ENCODE results near the gene NOC3L. TPM values are rescaled to one million over a fixed set of nuclear protein-coding genes. Genes with fewer than 3 reads are reported as not detected.

Gene NOC3L
- total and polyA plus RNA-seq, 2 donors from 2014 or later, result 6.0 to 17.7 TPM

DNA sequence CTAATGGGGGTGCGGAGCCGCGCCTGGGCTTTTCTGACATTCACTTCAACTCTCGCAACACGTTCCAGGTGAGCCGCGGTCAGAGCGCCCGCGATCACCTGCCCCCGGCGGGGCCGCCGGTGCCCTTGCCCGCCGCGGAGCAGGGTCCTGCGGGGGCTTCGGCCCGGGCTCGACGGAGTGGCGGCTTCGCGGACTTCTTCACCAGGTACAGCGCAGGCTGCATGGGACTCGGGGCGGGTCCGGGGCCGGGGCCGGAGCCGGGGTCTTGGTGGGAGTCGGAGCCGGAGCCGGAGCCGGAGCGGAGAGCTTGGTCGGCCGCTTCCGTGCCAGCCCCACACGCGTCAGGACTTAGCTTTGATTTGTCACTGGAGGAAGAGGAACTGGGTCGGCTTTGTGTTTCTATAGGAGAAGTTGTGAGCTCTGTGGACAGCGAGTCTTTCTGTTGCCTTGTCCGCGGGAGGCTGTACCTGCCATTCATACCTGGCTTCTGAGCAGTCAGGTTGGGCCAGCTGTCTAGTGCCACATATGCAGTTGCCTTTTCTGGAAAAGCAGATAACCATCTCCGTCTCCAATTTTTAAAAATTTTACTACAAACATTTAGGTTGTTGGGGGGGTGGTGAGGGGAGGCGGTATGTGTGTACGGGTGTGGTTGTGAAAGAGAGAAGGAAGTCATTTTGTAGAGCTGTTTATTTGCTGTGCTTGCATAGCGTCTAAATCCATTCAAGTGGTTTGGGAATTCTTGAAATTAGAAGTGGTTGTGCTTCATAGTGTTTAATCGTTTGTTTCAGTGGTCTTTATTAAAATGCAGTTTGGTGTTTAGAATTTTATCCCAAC lies 40.9 kb upstream of the NOC3L start:
- FAIRE-seq (no peak), DNase-seq (peak; percentile 69 to 88 (median 83))
- intact Hi-C loops (cut with DNase I), result no loop called here
- peak overlapping the region; percentile 72 to 88 (median 84) for H3K4me3 ChIP-seq (ENCODE audit: low read length in 3 of 3)
- H3K9me3 ChIP-seq (ENCODE audit: control insufficient read depth in 2 of 3, insufficient read depth in 1 of 3, low read length in 3 of 3), result no peaks in the 10 kb centered on the region
- TF ChIP-seq, protein P1, sequence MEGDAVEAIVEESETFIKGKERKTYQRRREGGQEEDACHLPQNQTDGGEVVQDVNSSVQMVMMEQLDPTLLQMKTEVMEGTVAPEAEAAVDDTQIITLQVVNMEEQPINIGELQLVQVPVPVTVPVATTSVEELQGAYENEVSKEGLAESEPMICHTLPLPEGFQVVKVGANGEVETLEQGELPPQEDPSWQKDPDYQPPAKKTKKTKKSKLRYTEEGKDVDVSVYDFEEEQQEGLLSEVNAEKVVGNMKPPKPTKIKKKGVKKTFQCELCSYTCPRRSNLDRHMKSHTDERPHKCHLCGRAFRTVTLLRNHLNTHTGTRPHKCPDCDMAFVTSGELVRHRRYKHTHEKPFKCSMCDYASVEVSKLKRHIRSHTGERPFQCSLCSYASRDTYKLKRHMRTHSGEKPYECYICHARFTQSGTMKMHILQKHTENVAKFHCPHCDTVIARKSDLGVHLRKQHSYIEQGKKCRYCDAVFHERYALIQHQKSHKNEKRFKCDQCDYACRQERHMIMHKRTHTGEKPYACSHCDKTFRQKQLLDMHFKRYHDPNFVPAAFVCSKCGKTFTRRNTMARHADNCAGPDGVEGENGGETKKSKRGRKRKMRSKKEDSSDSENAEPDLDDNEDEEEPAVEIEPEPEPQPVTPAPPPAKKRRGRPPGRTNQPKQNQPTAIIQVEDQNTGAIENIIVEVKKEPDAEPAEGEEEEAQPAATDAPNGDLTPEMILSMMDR (IDR thresholded peaks at IDR 0.05; ENCODE audit: borderline replicate concordance, extremely low read depth, insufficient read depth), result no peak
- no peaks in the 10 kb centered on the region for H3K27me3 ChIP-seq (ENCODE audit: control insufficient read depth, insufficient read depth, low read length)
- H3K27ac ChIP-seq (ENCODE audit: low read depth in 2 of 2, low read length in 2 of 2), result peak overlapping the region; percentile 88 to 89
- peaks cover 0 to 2% (median 0%) of the 10 kb centered on the region in 3 donors for H3K4me1 ChIP-seq (ENCODE audit: control insufficient read depth in 2 of 3, insufficient read depth in 2 of 3, low read depth in 1 of 3, low read length in 3 of 3)
- peak overlapping the region; percentile 51 to 89 (median 71) for H3K9ac ChIP-seq (ENCODE audit: low read length in 3 of 3)
- no peaks in the 10 kb centered on the region for H3K36me3 ChIP-seq (ENCODE audit: control insufficient read depth in 2 of 3, insufficient read depth in 3 of 3, low read length in 3 of 3)

DNA sequence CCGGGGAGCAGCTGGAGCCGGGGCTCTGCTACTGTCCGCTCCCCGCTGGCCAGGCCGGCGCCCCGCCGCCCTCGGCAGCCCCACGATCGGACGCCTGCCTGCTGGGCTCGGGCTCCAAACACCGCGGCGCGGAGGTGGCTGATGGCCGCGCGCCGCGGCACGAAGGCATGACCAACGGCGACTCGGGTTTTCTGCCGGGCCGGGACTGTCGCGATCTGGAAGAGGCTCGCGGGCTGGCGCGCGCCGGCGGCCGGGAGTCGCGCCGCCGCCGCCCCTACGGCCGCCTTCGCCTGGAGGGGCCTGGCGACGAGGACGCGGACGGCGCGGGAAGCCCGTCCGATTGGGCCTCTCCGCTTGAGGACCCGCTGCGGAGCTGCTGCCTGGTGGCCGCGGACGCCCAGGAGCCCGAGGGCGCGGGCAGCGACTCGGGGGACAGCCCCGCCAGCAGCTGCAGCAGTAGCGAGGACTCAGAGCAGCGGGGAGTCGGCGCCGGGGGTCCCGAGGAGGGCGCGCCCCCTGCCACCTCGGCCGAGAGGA lies 40.2 kb upstream of the NOC3L start:
- Histone ChIP-seq H3K27ac (ENCODE audit: low read depth in 2 of 2, low read length in 2 of 2) (peak overlapping the region; percentile 88 to 89), H3K4me3 (ENCODE audit: low read length in 3 of 3) (peak overlapping the region; percentile 77 to 88 (median 79)), H3K36me3 (ENCODE audit: control insufficient read depth in 2 of 3, insufficient read depth in 3 of 3, low read length in 3 of 3) (no peaks in the 10 kb centered on the region), H3K4me1 (ENCODE audit: control insufficient read depth in 2 of 3, insufficient read depth in 2 of 3, low read depth in 1 of 3, low read length in 3 of 3) (peaks cover 0 to 2% (median 0%) of the 10 kb centered on the region in 3 donors), H3K27me3 (ENCODE audit: control insufficient read depth, insufficient read depth, low read length) (no peaks in the 10 kb centered on the region), H3K9ac (ENCODE audit: low read length in 3 of 3) (peak overlapping the region in 2 of 3 donors; percentile 51 to 68), H3K9me3 (ENCODE audit: control insufficient read depth in 2 of 3, insufficient read depth in 1 of 3, low read length in 3 of 3) (no peaks in the 10 kb centered on the region)
- DNase-seq, result peak in 4 of 5 donors; percentile 64 to 84 (median 72)
- TF ChIP-seq, protein P1 (IDR thresholded peaks at IDR 0.05; ENCODE audit: borderline replicate concordance, extremely low read depth, insufficient read depth), result no peak
- intact Hi-C loops (cut with DNase I), result no loop called here
- no peak for FAIRE-seq

GRCh38 chr10:94402204-94402842 lies 39.6 kb upstream of the NOC3L start, which contains the start of gene TBC1D12:
TBC1D12 (plus strand) TSS chr10:94402541; CDS start chr10:94402614, 73 bp downstream.
- peak; percentile 96 to 98 (median 97) for DNase-seq
- Histone ChIP-seq H3K4me1 (ENCODE audit: control insufficient read depth in 2 of 3, insufficient read depth in 2 of 3, low read depth in 1 of 3, low read length in 3 of 3) (peaks cover 0 to 2% (median 0%) of the 10 kb centered on the region in 3 donors), H3K9ac (ENCODE audit: low read length in 3 of 3) (peak within 1 kb of the TSS; percentile 51 to 68 (median 62)), H3K9me3 (ENCODE audit: control insufficient read depth in 2 of 3, insufficient read depth in 1 of 3, low read length in 3 of 3) (no peaks in the 10 kb centered on the region), H3K4me3 (ENCODE audit: low read length in 3 of 3) (peak within 1 kb of the TSS; percentile 77 to 88 (median 79)), H3K27ac (ENCODE audit: low read depth in 2 of 2, low read length in 2 of 2) (peak within 1 kb of the TSS; percentile 88 to 89), H3K36me3 (ENCODE audit: control insufficient read depth in 2 of 3, insufficient read depth in 3 of 3, low read length in 3 of 3) (no peaks in the 10 kb centered on the region), H3K27me3 (ENCODE audit: control insufficient read depth, insufficient read depth, low read length) (no peaks in the 10 kb centered on the region)
- no peak for FAIRE-seq
- TF ChIP-seq, protein P1 (IDR thresholded peaks at IDR 0.05; ENCODE audit: borderline replicate concordance, extremely low read depth, insufficient read depth), result no peak
- intact Hi-C loops (cut with DNase I), result no loop called here
